DOHH2 (cell line): ENCODE results near the gene SYTL5.

Source experiments
- H3F3A ChIP-seq: fragments of 200-600 bp; sonication (generic), shearing (Covaris generic); 2 replicates; pipeline ENCODE4 v1.6.0; 2016; ENCODE audit warnings: antibody characterized with exemption, mild to moderate bottlenecking; ENCODE audit not compliant: control insufficient read depth, insufficient read depth
- H3K27ac ChIP-seq: fragments of 200-600 bp; sonication (generic); 2 replicates; pipeline ENCODE4 v1.5.1; 2014; ENCODE audit warnings: low read depth, mild to moderate bottlenecking, low read length, moderate library complexity
- H3K27me3 ChIP-seq: fragments of 200-600 bp; sonication (generic); 2 replicates; pipeline ENCODE4 v1.6.1; 2014; ENCODE audit warnings: mild to moderate bottlenecking, low read length, mixed read lengths; ENCODE audit not compliant: control insufficient read depth
- H3K36me3 ChIP-seq: fragments of 200-600 bp; sonication (generic); 2 replicates; pipeline ENCODE4 v1.6.1; 2014; ENCODE audit warnings: mild to moderate bottlenecking, low read length, moderate library complexity, mixed read lengths; ENCODE audit not compliant: control insufficient read depth
- H3K4me1 ChIP-seq: fragments of 200-600 bp; sonication (generic); 2 replicates; pipeline ENCODE4 v1.6.1; 2014; ENCODE audit warnings: mild to moderate bottlenecking, low read length, mixed read lengths; ENCODE audit not compliant: control insufficient read depth
- H3K4me2 ChIP-seq: fragments of 200-600 bp; sonication (generic); 2 replicates; pipeline ENCODE4 v1.6.0; 2014; ENCODE audit warnings: mild to moderate bottlenecking, low read length, moderate library complexity
- H3K4me3 ChIP-seq: fragments of 200-600 bp; sonication (generic); 2 replicates; pipeline ENCODE4 v1.5.1; 2014; ENCODE audit warnings: mild to moderate bottlenecking, low read length, mixed read lengths
- H3K79me2 ChIP-seq: fragments of 200-600 bp; sonication (generic); 2 replicates; pipeline ENCODE4 v1.6.1; 2014; ENCODE audit warnings: mild to moderate bottlenecking, low read length, mixed read lengths; ENCODE audit not compliant: control insufficient read depth
- H3K9me2 ChIP-seq: fragments of 200-600 bp; sonication (generic); replicated peaks from 2 replicates; pipeline ENCODE4 v1.6.1; 2014; ENCODE audit warnings: mild to moderate bottlenecking, low read length, mixed read lengths; ENCODE audit not compliant: control insufficient read depth
- H3K9me3 ChIP-seq: fragments of 200-600 bp; sonication (generic); 2 replicates; pipeline ENCODE4 v1.6.1; 2014; ENCODE audit warnings: antibody characterized with exemption, low read length, mixed read lengths; ENCODE audit not compliant: control insufficient read depth, insufficient read depth
- H4K20me1 ChIP-seq: fragments of 200-600 bp; sonication (generic); 2 replicates; pipeline ENCODE4 v1.6.0; 2014; ENCODE audit warnings: low read depth, mild to moderate bottlenecking, antibody characterized with exemption, low read length, moderate library complexity; ENCODE audit not compliant: control insufficient read depth, insufficient read depth
- CTCF ChIP-seq: fragments of 200-600 bp; sonication (generic); IDR thresholded peaks from one replicate; pipeline ENCODE4 v1.5.1; 2014; ENCODE audit warnings: antibody characterized with exemption, mild to moderate bottlenecking, low read depth, low read length; ENCODE audit not compliant: poor library complexity, severe bottlenecking
- EZH2phosphoT487 ChIP-seq: fragments of 200-600 bp; sonication (generic); IDR thresholded peaks from 2 replicates; pipeline ENCODE4 v1.6.1; 2017; ENCODE audit warnings: borderline replicate concordance, mild to moderate bottlenecking, antibody characterized with exemption, low read length, moderate library complexity, mixed read lengths

The SYTL5 gene

GRCh38 chrX:37998586-37999262 lies 7.6 kb upstream of the SYTL5 start:
- TF ChIP-seq EZH2phosphoT487: no peak
- TF ChIP-seq CTCF: no peak
- H3K27me3 ChIP-seq: no peaks in the 10 kb centered on the region
- no peaks in the 10 kb centered on the region for H3F3A ChIP-seq
- no peaks in the 10 kb centered on the region for H4K20me1 ChIP-seq
- H3K9me3 ChIP-seq: no peaks in the 10 kb centered on the region
- no peak overlapping the region for H3K27ac ChIP-seq
- no peaks in the 10 kb centered on the region for H3K79me2 ChIP-seq
- no peak overlapping the region for H3K4me2 ChIP-seq
- H3K4me1 ChIP-seq: no peaks in the 10 kb centered on the region
- no peak overlapping the region for H3K4me3 ChIP-seq
- H3K36me3 ChIP-seq: no peaks in the 10 kb centered on the region
- no peaks in the 10 kb centered on the region for H3K9me2 ChIP-seq

GRCh38 chrX:38000706-38001105 lies 5.6 kb upstream of the SYTL5 start:
- Histone ChIP-seq H3K4me2 (no peak overlapping the region), H3F3A (no peaks in the 10 kb centered on the region), H3K36me3 (no peaks in the 10 kb centered on the region), H3K79me2 (no peaks in the 10 kb centered on the region), H3K9me3 (no peaks in the 10 kb centered on the region), H3K4me3 (no peak overlapping the region), H3K4me1 (no peaks in the 10 kb centered on the region), H3K27me3 (no peaks in the 10 kb centered on the region), H3K27ac (no peak overlapping the region), H3K9me2 (no peaks in the 10 kb centered on the region), H4K20me1 (no peaks in the 10 kb centered on the region)
- TF ChIP-seq EZH2phosphoT487 (no peak), CTCF (no peak)

- Histone ChIP-seq H3K36me3 (no peaks in the 10 kb centered on the region), H3K9me3 (no peaks in the 10 kb centered on the region), H3K79me2 (no peaks in the 10 kb centered on the region), H3K4me3 (no peak overlapping the region), H3K4me2 (no peak overlapping the region), H3K27me3 (no peaks in the 10 kb centered on the region), H3K4me1 (no peaks in the 10 kb centered on the region), H3K9me2 (no peaks in the 10 kb centered on the region), H4K20me1 (no peaks in the 10 kb centered on the region), H3K27ac (no peak overlapping the region), H3F3A (no peaks in the 10 kb centered on the region)
- no peak for TF ChIP-seq CTCF
- no peak for TF ChIP-seq EZH2phosphoT487
These were observed 2.3 kb upstream of the SYTL5 start for GRCh38 chrX:38004046-38004445.
